ENCODE measurements around the gene RBM20.
"Not testable (repeated sequence)": the region's sequence is repeated elsewhere in the genome, so short reads cannot be mapped to it uniquely, and the experiment has no call there.

Gene RBM20

DNA sequence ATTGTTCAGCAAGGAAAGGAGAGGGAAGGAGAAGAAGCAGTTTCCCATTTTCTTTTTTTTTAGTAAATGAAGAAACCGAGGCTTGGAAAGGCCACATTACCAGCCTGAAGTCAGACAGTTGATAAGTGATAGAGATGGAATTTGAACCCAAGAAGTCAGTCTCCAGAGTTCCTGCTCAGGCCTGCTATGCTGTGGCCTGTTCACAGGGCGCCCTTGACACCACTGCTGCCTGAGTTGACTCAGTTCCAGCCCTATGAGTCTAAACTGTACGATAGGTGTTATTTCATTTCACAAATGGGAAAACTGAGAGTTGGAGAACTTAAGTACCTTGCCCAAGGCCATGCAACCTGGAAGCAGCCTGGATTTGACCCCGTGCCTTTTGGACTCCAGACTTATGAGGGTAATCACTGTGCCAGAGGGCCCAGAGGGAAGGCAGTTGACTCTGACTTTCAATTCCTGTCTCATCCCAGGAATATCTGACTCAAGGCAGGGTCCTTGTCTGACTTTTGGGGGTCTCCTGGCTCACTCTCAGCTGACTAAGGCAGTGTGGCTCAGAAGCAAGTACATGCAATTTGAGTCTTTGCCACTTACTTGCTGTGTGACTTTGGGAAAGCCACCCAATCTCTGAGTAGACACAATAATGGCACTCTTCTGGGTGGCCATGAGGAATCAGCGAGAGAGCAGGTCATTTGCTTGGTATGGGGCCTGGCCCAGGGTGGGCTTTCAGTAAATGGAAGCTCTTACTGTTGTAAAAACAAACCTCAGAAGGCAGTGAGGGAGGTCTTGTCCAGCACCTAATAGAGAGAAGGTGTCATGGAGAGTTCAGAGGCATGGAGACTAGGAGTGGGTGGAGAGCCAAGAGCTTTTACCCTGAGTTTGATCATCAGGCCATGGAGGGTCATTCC lies 17.9 kb upstream of the RBM20 start:
- DNase-seq: no peak

GRCh38 chr10:110628161-110628560 lies 16.0 kb upstream of the RBM20 start:
- DNase-seq: no peak

DNA sequence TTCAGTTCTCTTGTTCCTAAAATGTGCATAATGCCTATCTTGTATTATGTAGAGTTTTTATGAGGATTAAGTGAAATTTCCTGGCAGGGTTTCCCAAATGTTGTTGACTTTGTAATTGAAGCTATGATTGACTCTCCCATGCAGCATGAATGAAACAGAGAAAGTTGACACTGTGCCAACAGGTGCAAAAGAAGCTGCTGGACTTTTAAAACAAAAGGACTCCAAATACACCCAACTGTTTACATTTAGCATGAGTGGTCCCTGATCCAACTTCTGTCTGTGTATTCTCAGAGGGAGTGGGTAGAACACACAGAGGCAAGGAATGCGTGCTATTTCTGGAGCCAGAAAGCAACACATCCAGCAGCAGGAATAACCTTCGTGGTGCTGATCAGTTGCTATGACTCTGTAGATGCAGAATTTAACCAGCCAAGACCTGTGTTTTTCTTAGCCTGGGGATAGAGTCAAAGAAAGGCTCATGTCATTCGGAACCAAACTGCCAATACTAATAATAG lies 14.4 kb upstream of the RBM20 start:
- DNase-seq: peak; percentile 92

GRCh38 chr10:110631934-110632333 lies 12.2 kb upstream of the RBM20 start:
- no peak for DNase-seq

DNA sequence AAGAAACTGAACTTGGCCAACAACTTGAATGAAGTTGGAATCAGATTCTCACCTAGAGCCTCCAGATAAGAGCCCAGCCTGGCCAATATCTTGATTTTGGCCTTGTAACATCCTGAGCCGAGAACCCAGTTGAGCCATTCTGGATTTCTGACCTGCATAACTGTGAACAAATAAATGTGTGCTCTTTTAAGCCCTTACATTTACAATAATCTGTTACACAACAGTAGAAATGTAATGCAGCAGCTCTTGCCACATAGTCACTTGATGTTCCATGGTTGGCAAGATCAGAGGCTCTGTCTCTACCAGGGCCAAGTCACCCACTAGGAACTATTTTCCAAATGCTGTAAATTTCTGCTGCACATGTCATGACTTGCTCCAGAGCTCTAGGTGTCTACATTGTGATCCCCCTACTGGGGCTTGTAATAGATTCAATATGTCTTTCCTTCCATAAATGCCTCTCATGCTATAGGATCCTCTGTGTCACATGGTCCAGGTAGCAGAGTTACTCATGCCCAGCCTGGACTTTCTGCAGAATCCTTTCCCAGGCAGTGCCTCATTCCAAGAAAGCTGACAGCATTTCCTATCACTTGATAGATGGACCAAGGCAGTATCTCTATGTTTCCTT lies 11.4 kb upstream of the RBM20 start:
- DNase-seq: peak; percentile 12

- DNase-seq: peak; percentile 75
Observed at GRCh38 chr10:110634527-110635209, 9.5 kb upstream of the RBM20 start.

GRCh38 chr10:110636572-110636931 lies 7.6 kb upstream of the RBM20 start:
- DNase-seq: no peak

DNA sequence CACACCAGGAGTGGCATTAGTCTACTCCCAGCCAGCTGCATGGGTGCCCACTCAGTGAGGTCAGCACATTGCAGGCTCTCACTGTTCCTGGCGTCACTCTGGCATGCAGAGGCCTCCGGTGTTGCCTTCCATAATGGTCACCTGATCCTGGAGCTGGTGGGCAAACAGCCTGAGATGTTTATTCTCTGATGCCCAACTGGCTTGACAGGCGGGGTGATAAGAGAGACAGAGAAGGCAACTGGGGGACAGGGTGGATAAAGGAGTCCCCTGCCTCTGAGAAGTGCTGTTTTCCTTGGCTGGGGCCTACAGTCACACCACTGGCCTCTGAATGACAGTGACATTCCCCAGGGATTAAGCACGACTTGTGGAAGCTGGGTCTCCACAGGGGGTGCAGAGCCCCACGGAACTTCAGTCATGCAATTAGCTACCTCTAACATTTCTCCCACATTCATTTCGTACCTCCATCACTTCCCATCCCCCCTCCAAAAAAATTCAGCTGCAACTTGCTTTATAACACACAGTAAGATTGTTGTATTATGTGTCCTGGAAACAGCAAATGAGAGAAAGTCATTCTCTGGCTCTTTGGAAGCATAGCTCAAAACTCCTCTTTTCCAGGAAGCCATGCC lies 7.1 kb upstream of the RBM20 start:
- no peak for DNase-seq

DNA sequence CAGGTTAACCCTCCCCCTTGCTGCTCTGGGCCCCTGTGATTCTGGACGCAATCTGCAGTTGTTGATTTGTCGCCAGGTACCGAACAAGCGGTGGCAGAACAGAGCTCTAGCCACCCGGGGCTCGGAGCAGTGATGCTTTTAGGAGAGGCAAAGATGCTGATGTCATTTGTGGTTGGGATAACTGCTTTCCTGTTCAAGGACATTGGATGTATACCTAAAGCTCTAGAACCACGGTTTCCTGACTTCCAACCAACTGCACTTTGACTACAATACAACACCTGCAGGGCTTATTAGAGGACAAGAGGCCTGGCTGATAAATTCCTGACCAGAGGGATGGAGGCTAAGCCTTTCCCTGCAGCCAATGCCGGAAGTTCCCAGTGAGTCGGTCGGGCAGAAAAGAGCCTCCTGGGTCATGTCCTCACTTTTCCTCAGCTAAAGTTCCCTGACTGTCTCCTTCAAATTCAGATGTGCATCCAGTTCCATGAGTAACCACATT lies 6.5 kb upstream of the RBM20 start:
- no peak for DNase-seq

DNA sequence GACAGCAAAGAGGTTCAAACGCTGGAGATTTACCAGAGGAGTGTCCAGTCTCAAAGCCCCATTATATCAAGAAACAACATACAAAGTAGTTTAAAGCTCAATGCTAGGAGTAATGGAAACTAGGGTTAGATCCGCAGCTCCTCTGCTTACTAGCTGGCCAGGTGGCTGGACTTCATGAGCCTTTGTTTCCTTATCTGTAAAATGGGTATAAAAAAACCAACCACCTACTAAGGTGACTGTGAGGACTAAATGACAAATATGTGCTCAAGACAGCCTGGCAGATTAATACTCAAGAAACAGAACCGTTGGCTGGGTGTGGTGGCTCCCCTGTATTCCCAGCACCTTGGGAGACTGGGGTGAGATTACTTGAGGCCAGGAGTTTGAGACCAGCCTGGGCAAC lies 5.8 kb upstream of the RBM20 start:
- no peak for DNase-seq

- DNase-seq: not testable (repeated sequence)
Observed at GRCh38 chr10:110639046-110639445, 5.1 kb upstream of the RBM20 start.

DNA sequence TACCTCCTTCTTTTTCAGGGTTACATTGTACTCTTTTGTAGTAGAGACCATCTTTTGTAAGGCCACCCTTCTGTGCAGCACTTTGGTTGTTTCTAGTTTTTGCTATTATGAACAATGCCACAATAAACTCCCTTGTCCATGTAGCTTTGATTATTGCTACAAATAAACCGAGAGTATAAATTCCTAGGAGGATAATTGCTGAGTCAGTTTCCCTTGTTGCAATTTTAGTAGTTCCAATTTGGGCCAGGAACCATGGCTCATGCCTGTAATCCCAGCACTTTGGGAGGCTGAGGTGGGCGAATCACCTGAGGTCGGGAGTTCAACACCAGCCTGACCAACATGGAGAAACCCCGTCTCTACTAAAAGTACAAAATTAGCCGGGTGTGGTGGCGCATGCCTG lies 4.3 kb upstream of the RBM20 start:
- DNase-seq: not testable (repeated sequence)

DNA sequence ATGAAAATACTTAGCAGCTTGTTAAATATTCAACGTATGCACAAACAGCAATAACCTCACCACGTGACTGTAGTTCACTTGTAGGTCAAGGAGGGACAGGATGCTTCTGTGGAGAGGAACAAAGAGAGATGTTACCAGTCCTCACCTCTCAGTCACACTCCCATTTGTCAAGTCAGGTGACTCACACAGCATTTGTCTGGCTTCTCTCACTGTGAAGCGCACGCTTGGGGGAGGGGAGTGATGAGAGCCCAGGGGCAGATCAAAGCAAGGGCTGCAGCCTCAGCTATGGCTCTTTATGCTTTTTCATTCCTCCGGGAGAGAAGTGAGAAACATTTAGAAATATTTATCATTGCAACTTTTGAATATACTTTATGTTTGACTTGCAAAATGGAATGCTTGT lies 2.9 kb upstream of the RBM20 start:
- no peak for DNase-seq

DNA sequence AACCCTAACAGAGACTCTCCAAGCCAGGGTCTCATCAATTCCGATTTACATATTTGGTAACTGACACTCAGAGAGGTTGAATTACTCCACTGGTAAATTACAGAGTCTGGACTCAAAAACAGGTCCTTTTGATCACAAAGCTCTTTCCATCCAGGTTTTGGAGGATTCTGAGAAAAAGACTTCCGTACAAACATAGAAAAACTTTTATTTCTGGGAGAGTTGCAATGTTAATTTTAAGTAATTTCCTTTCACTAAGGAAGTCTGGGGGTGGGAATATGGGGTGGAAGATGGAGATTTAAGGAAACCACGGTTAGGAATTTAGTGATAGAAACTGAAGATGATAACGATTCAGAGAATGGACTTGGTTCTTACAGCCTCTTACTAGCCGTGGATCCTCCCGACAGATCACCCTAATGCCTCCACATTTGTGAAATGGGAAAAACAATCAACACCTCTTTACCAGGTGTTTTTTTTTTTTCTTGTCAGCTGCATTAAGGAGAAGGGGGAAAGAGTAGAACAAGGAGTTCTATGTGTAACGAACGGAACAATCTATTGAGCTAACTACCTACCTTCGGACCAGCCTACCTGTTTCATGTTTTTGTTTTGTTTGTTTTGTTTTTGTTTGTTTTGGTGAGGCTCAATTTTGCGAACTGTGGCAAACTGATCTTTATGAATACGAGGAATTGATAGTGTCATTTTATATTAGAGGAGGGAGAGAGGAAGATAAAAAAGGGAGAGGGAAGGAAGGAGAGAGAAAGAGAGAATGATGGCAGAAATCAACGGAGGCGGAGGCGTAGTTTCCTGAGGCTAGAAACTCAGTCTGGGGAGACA lies 1.7 kb upstream of the RBM20 start:
- DNase-seq: no peak

GRCh38 chr10:110643035-110643652 lies 992 bp upstream of the RBM20 start:
- DNase-seq: no peak

GRCh38 chr10:110644598-110645462 lies 694 bp downstream of the RBM20 start:
- no peak for DNase-seq

GRCh38 chr10:110646417-110647135 lies 2.4 kb downstream of the RBM20 start:
- DNase-seq: no peak

DNA sequence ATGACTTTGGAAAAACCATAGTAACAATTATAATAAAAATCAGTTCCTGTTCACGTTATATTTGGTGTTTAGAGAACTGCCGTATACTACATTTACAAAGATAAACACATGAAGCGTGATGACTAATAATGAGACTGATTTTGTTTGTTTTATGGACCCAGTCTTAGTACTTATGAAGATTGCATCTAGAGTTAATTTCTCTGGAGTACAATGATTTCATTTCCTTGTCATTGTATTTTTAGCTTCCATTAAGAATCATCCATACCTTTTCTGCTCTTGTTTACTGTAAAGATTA lies 2.9 kb downstream of the RBM20 start:
- DNase-seq: no peak

DNA sequence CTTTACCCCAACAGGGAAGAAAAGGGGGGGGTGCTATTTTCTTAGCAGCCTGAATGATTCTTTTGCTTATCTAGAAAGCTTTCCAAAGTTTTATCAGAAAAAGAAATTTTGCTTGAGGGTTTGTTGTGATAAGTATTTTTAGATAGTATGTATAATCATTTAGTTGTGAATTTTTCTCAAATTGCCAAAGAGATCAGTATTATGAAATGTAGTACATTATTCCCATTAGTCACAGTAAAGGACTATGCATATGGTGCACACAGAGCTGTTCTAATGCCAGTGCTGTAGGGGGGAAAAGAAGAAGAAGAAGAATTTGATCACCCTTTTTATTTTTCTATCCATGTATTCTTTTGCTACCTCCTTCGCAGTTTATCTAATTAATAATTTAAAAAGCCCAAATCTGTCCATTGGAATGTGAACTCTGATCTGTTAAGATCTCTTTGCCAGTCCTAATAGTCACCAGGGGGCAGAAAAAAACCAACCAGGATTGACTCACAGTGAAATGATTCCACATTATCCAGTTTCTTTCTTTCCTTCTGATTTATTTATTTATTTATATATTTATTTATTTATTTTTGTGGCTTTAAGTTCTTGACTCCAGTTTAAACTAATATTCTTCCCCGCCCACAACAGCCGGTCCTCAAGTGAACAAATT lies 4.7 kb downstream of the RBM20 start:
- no peak for DNase-seq
